Endothelial cell of umbilical vein (primary cell): ENCODE measurements around the gene CRTC2. TPM values are rescaled to one million over a fixed set of nuclear protein-coding genes. Genes with fewer than 3 reads are reported as not detected.
A peak's percentile ranks its signal among the peaks of the same experiment; 100 is the strongest.

ENCODE experiments used
- BruUV-seq: library from RNA; stranded (reverse); fragments of 400-500 nt; replicated peaks from 2 replicates; lab custom pipeline; 2021; lab: Mats Ljungman, UMichigan
- CTCF ChIA-PET: fragments of 300-600, 350-600 bp; sonication (Branson Sonifier 250); formaldehyde crosslinking; loops from one replicate; lab custom pipeline; 2021; ENCODE audit warnings: antibody characterized with exemption, inconsistent platforms; lab: Charles Lee
- POLR2A ChIA-PET: fragments of 300-600, 350-600 bp; sonication (Branson Sonifier 250); formaldehyde crosslinking; loops from one replicate; lab custom pipeline; 2021; ENCODE audit warnings: antibody characterized with exemption, inconsistent platforms; lab: Charles Lee
- DNase-seq: peaks from one replicate; pipeline ENCODE4 v3.0.0-alpha.2; 2011; ENCODE audit warnings: low read depth, low spot score
- FAIRE-seq: peaks from 2 replicates; lab custom pipeline; 2011; peaks lifted over from hg19 to GRCh38; lab: Jason Lieb, UNC
- H2AFZ ChIP-seq: 2 replicates; pipeline ENCODE4 v1.6.0; 2012; ENCODE audit warnings: low read depth, low read length, control low read depth, inconsistent platforms
- H3K27ac ChIP-seq: 2 replicates; pipeline ENCODE4 v1.5.1; 2011; ENCODE audit warnings: low read depth, mild to moderate bottlenecking, control low read depth, low read length, moderate library complexity; ENCODE audit not compliant: insufficient read depth
- H3K27me3 ChIP-seq, 2 experiments: 2 replicates each; pipeline versions ENCODE4 v1.6.0 to v1.6.1; 2011; ENCODE audit warnings: low read length in 2 of 2, mixed read lengths in 1 of 2; ENCODE audit not compliant: control insufficient read depth in 2 of 2, insufficient read depth in 2 of 2
- H3K36me3 ChIP-seq, 2 experiments: 2 replicates in 1 of 2; 3 replicates in 1 of 2; pipeline ENCODE4 v1.5.1; 2011; ENCODE audit warnings: low read length in 2 of 2, mild to moderate bottlenecking in 1 of 2, moderate library complexity in 1 of 2; ENCODE audit not compliant: control insufficient read depth in 2 of 2, insufficient read depth in 2 of 2; ENCODE audit errors: extremely low read depth in 1 of 2
- H3K4me1 ChIP-seq: 3 replicates; pipeline ENCODE4 v1.5.1; 2011; ENCODE audit warnings: mild to moderate bottlenecking, low read length; ENCODE audit not compliant: control insufficient read depth, insufficient read depth; ENCODE audit errors: extremely low read depth
- H3K4me2 ChIP-seq: 2 replicates; pipeline ENCODE4 v1.6.1; 2011; ENCODE audit warnings: low read length, control low read depth, mixed read lengths; ENCODE audit not compliant: insufficient read depth
- H3K4me3 ChIP-seq, 3 experiments: fragments of 200-600 bp in 1 of 3; sonication (generic), shearing (Covaris generic) in 1 of 3; replicated peaks in 1 of 3; 2 replicates each; pipeline ENCODE4 v1.5.1; 2011 to 2016; ENCODE audit warnings: control low read depth in 3 of 3, low read length in 3 of 3, mild to moderate bottlenecking in 2 of 3, inconsistent platforms in 1 of 3, low read depth in 1 of 3, moderate library complexity in 1 of 3; ENCODE audit not compliant: insufficient read depth in 1 of 3
- H3K79me2 ChIP-seq: 2 replicates; pipeline ENCODE4 v1.6.0; 2012; ENCODE audit warnings: low read length, inconsistent platforms; ENCODE audit not compliant: control insufficient read depth, insufficient read depth
- H3K9ac ChIP-seq: replicated peaks from 2 replicates; pipeline ENCODE3; 2011; ENCODE audit warnings: low read length, control low read depth; ENCODE audit not compliant: insufficient read depth; ENCODE audit errors: extremely low read depth
- H3K9me1 ChIP-seq: replicated peaks from 3 replicates; pipeline ENCODE4 v1.6.0; 2011; ENCODE audit warnings: mild to moderate bottlenecking, low read length; ENCODE audit not compliant: control insufficient read depth, insufficient read depth; ENCODE audit errors: extremely low read depth
- H3K9me3 ChIP-seq: replicated peaks from 2 replicates; pipeline ENCODE4 v1.5.1; 2012; ENCODE audit warnings: low read length, inconsistent platforms; ENCODE audit not compliant: control insufficient read depth, insufficient read depth
- H4K20me1 ChIP-seq: replicated peaks from 2 replicates; pipeline ENCODE3; 2011; ENCODE audit warnings: mild to moderate bottlenecking, low read length; ENCODE audit not compliant: control insufficient read depth, insufficient read depth; ENCODE audit errors: extremely low read depth
- MAX ChIP-seq: IDR thresholded peaks from 2 replicates; pipeline ENCODE4 v1.6.1; 2011; ENCODE audit not compliant: insufficient read depth, insufficient read length
- MYC ChIP-seq: IDR thresholded peaks from one replicate; pipeline ENCODE4 v1.6.1; 2011; ENCODE audit warnings: mild to moderate bottlenecking, low read depth, low read length
- dilution Hi-C: fragments of 300-500 bp; cut with MboI; formaldehyde crosslinking; loops from one replicate; pipeline ENCODE4 v1.15.0; 2019; ENCODE audit warnings: low sequenced_read_pairs; ENCODE audit not compliant: extremely low pct_ligation_motif_present
- intact Hi-C: fragments of 100-400 bp; cut with micrococcal nuclease; formaldehyde crosslinking; loops from one replicate; pipeline ENCODE4 v1.10.0; 2022
- polyA plus RNA-seq, 4 experiments: library from polyadenylated mRNA; depleted of rRNA in 3 of 4; stranded (reverse) in 3 of 4; unstranded in 1 of 4; fragments of >200 nt; gene quantifications; 2 replicates each; pipeline versions ENCODE4 v1.2.1 to v1.2.3, GENCODE V29; 2011 to 2012; ENCODE audit warnings: missing spikeins in 1 of 4
- total RNA-seq: library from RNA; stranded (reverse); gene quantifications from 2 replicates; pipeline ENCODE4 v1.2.3, GENCODE V29; 2021

CRTC2 gene
- total and polyA plus RNA-seq, 2 donors (not counting 3 experiments of a cell fraction or from before 2014, with no cell fraction given), result 40.2 to 42.2 TPM

DNA sequence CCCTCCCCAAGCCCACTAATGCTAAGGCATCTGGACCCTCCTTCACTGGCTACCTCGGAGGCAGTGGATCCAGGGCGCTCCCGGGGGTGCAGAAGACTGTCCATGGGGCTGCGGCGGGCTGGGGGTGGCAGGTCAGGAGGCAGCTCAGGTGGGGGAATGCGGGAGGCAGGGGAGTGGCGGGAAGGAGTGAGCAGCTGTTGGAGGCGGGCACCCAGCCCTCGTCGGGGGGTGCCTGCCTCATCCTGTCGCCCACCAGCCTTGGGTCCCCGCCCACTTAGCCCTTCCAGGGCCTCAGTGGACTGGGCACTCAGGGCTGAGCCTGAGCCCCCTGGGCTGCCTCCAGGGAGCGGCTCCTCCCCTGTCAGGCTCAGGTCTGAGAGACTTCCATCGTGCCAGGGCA, 25.0 kb downstream of the CRTC2 start:
- H3K27ac ChIP-seq, result no peak overlapping the region
- FAIRE-seq (no peak), DNase-seq (no peak)
- no peak overlapping the region for H2AFZ ChIP-seq
- H3K27me3 ChIP-seq, result no peaks in the 10 kb centered on the region
- H3K36me3 ChIP-seq, result peaks cover 5 to 44% of the 10 kb centered on the region in 2 experiments
- no TSS peak for BruUV-seq
- ChIA-PET CTCF (no interaction called here), POLR2A (no interaction called here)
- H4K20me1 ChIP-seq, result no peaks in the 10 kb centered on the region
- peaks cover 11% of the 10 kb centered on the region for H3K4me1 ChIP-seq
- dilution Hi-C loops (no loop called here), intact Hi-C loops (no loop called here)
- no peak overlapping the region for H3K4me2 ChIP-seq
- no peak overlapping the region for H3K9ac ChIP-seq
- no peaks in the 10 kb centered on the region for H3K79me2 ChIP-seq
- no peak for TF ChIP-seq MYC
- no peaks in the 10 kb centered on the region for H3K9me1 ChIP-seq
- H3K9me3 ChIP-seq, result no peaks in the 10 kb centered on the region
- no peak overlapping the region for H3K4me3 ChIP-seq

DNA sequence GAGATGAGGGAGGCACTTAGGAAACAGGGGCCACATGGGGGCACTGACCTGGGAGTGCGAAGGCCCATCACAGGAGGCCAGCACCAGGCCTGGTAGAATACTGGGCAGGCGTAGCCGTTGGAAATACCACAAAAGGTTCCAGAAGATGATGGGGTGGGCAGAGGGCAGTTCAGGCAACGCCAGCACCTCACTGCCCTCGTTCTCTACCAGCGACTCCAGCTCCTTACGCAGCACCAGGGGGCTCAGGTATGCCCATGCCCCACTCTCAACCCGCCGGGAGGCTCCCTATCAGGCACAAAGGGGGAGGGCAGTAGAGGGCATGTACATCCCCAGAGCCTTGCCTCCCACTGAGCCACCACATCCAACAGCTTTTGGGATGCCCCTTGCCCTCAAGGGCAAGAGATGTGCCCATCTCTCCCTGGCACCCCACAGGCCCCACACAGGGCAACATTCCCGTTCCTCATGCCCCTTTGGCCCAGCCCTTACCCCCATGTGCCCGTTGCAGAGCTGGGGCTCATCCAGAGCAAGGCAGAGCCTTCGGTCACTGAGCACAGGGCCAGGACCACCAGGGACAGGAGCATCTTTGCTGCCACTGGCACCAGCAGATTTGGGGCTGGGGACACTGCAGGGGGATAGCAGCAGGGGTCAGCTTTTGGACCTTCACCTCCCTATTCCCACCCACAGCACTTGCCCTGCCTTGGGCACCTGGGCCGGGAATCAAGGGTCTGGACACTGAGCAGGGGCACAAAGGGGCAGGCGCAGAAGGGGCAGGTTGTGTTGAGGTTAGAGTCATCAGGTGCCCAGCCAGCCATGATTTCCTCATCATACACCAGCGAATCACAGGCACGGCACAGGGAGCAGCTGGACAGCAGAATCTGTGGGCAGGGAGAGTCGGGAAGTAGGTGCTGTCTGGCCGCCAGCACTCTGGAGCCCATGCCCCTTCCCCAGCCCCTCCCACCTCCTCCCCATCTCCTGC, 26.0 kb downstream of the CRTC2 start:
- no peak overlapping the region for H2AFZ ChIP-seq
- H3K4me1 ChIP-seq, result peaks cover 15% of the 10 kb centered on the region
- DNase-seq, result no peak
- H3K4me2 ChIP-seq, result no peak overlapping the region
- no peak for TF ChIP-seq MAX
- no peaks in the 10 kb centered on the region for H4K20me1 ChIP-seq
- H3K27ac ChIP-seq, result no peak overlapping the region
- dilution Hi-C loops (no loop called here), intact Hi-C loops (no loop called here)
- H3K4me3 ChIP-seq, result no peak overlapping the region
- H3K79me2 ChIP-seq, result no peaks in the 10 kb centered on the region
- H3K27me3 ChIP-seq, result no peaks in the 10 kb centered on the region
- H3K9ac ChIP-seq, result no peak overlapping the region
- ChIA-PET POLR2A (no interaction called here), CTCF (interaction anchor here (0.5 to 0.7 kb wide), 2 partner anchors 8 to 14 kb away, joined by 3 read pairs; partner anchors contain the start of gene DENND4B)
- TSS peak; percentile 4 for BruUV-seq
- H3K9me1 ChIP-seq, result no peaks in the 10 kb centered on the region
- no peaks in the 10 kb centered on the region for H3K9me3 ChIP-seq
- FAIRE-seq, result no peak
- peaks cover 5 to 40% of the 10 kb centered on the region in 2 experiments for H3K36me3 ChIP-seq
